Ectodermal cell (in vitro differentiated cells): ENCODE results near the gene LTBP1.
"Not testable (repeated sequence)": the region's sequence is repeated elsewhere in the genome, so short reads cannot be mapped to it uniquely, and the experiment has no call there.

Experiments used
- H3K27ac ChIP-seq: 2 replicates; pipeline ENCODE4 v1.7.0; 2013; ENCODE audit warnings: mild to moderate bottlenecking, low read depth, low read length; ENCODE audit not compliant: insufficient read depth, poor library complexity, severe bottlenecking
- H3K27me3 ChIP-seq: 2 replicates; pipeline ENCODE4 v1.7.0; 2013; ENCODE audit warnings: mild to moderate bottlenecking, low read length; ENCODE audit not compliant: insufficient read depth, control insufficient read depth, poor library complexity, severe bottlenecking
- H3K36me3 ChIP-seq: one replicate; pipeline ENCODE4 v1.7.0; 2013; ENCODE audit warnings: low read length; ENCODE audit not compliant: control insufficient read depth, insufficient read depth
- H3K4me1 ChIP-seq: one replicate; pipeline ENCODE4 v1.7.0; 2013; ENCODE audit warnings: low read length; ENCODE audit not compliant: control insufficient read depth, insufficient read depth
- H3K4me3 ChIP-seq: 2 replicates; pipeline ENCODE4 v1.7.0; 2013; ENCODE audit warnings: low read depth, low read length, control low read depth; ENCODE audit not compliant: insufficient read depth
- H3K9me3 ChIP-seq: 2 replicates; pipeline ENCODE4 v1.7.0; 2013; ENCODE audit warnings: mild to moderate bottlenecking, low read length, moderate library complexity; ENCODE audit not compliant: control insufficient read depth
- WGBS, 2 experiments: methylation state at CpG; one replicate each; pipeline ENCODE4 v1.1.7; 2013; ENCODE audit warnings: missing lambda C conversion rate in 2 of 2; 5-methylcytosine and 5-hydroxymethylcytosine counted together

Gene LTBP1

GRCh38 chr2:33145459-33145858 is 198.7 kb downstream of the LTBP1 start:
- WGBS, 2 experiments = 93 to 100% methylated on average over 3 of the region's 3 CpGs
- Histone ChIP-seq H3K27ac (no peak overlapping the region), H3K4me1 (no peaks in the 10 kb centered on the region), H3K36me3 (no peaks in the 10 kb centered on the region), H3K4me3 (no peak overlapping the region), H3K27me3 (no peaks in the 10 kb centered on the region), H3K9me3 (no peaks in the 10 kb centered on the region)

GRCh38 chr2:33146102-33146501 is 199.3 kb downstream of the LTBP1 start:
- no peaks in the 10 kb centered on the region for H3K36me3 ChIP-seq
- H3K4me1 ChIP-seq = no peaks in the 10 kb centered on the region
- no peak overlapping the region for H3K4me3 ChIP-seq
- no peak overlapping the region for H3K27ac ChIP-seq
- H3K27me3 ChIP-seq = no peaks in the 10 kb centered on the region
- H3K9me3 ChIP-seq = no peaks in the 10 kb centered on the region
- 94 to 98% methylated on average over 3 of the region's 3 CpGs for WGBS, 2 experiments

GRCh38 chr2:33153008-33153407 is 206.3 kb downstream of the LTBP1 start:
- no peaks in the 10 kb centered on the region for H3K4me1 ChIP-seq
- no peaks in the 10 kb centered on the region for H3K36me3 ChIP-seq
- no peak overlapping the region for H3K27ac ChIP-seq
- H3K27me3 ChIP-seq = no peaks in the 10 kb centered on the region
- 91 to 94% methylated on average over 2 of the region's 2 CpGs for WGBS, 2 experiments
- no peaks in the 10 kb centered on the region for H3K9me3 ChIP-seq
- H3K4me3 ChIP-seq = no peak overlapping the region

GRCh38 chr2:33158482-33159003 is 211.8 kb downstream of the LTBP1 start:
- Histone ChIP-seq H3K4me3 (no peak overlapping the region), H3K27ac (no peak overlapping the region), H3K36me3 (no peaks in the 10 kb centered on the region), H3K4me1 (no peaks in the 10 kb centered on the region), H3K27me3 (no peaks in the 10 kb centered on the region), H3K9me3 (no peaks in the 10 kb centered on the region)
- 96 to 100% methylated on average over 2 to 3 of the region's 3 CpGs for WGBS, 2 experiments

GRCh38 chr2:33160191-33160590 is 213.4 kb downstream of the LTBP1 start:
- WGBS, 2 experiments = 94 to 99% methylated on average over 5 of the region's 5 CpGs

GRCh38 chr2:33166287-33166881 is 219.6 kb downstream of the LTBP1 start:
- Histone ChIP-seq H3K4me1 (no peaks in the 10 kb centered on the region), H3K4me3 (no peak overlapping the region), H3K27me3 (no peaks in the 10 kb centered on the region), H3K36me3 (no peaks in the 10 kb centered on the region), H3K9me3 (no peaks in the 10 kb centered on the region), H3K27ac (no peak overlapping the region)
- 83 to 84% methylated on average over 5 of the region's 5 CpGs for WGBS, 2 experiments

More at GRCh38 chr2:33160191-33160590, 213.4 kb downstream of the LTBP1 start:
- Histone ChIP-seq H3K36me3 (no peaks in the 10 kb centered on the region), H3K9me3 (no peaks in the 10 kb centered on the region), H3K4me3 (no peak overlapping the region), H3K4me1 (no peaks in the 10 kb centered on the region), H3K27ac (no peak overlapping the region), H3K27me3 (no peaks in the 10 kb centered on the region)

- 92 to 97% methylated on average over 3 of the region's 3 CpGs for WGBS, 2 experiments
- no peaks in the 10 kb centered on the region for H3K9me3 ChIP-seq
These were observed 221.0 kb downstream of the LTBP1 start for GRCh38 chr2:33167622-33168245.

GRCh38 chr2:33168425-33168824 is 221.7 kb downstream of the LTBP1 start:
- no peak overlapping the region for H3K4me3 ChIP-seq
- H3K9me3 ChIP-seq = no peaks in the 10 kb centered on the region
- no peaks in the 10 kb centered on the region for H3K36me3 ChIP-seq
- H3K27me3 ChIP-seq = no peaks in the 10 kb centered on the region
- H3K4me1 ChIP-seq = no peaks in the 10 kb centered on the region
- H3K27ac ChIP-seq = no peak overlapping the region

More at GRCh38 chr2:33167622-33168245, 221.0 kb downstream of the LTBP1 start:
- Histone ChIP-seq H3K4me1 (no peaks in the 10 kb centered on the region), H3K4me3 (no peak overlapping the region), H3K27me3 (no peaks in the 10 kb centered on the region), H3K27ac (no peak overlapping the region), H3K36me3 (no peaks in the 10 kb centered on the region)

- Histone ChIP-seq H3K27ac (no peak overlapping the region), H3K27me3 (no peaks in the 10 kb centered on the region), H3K9me3 (no peaks in the 10 kb centered on the region), H3K4me1 (no peaks in the 10 kb centered on the region), H3K4me3 (no peak overlapping the region), H3K36me3 (no peaks in the 10 kb centered on the region)
- 78 to 86% methylated on average over 4 of the region's 4 CpGs for WGBS, 2 experiments
These were observed 222.2 kb downstream of the LTBP1 start for GRCh38 chr2:33168922-33169321.

GRCh38 chr2:33170251-33170650 is 223.5 kb downstream of the LTBP1 start:
- 83 to 90% methylated on average over 15 to 16 of the region's 16 CpGs for whole genome bisulfite sequencing, 2 experiments
- not testable (repeated sequence) for H3K9me3 ChIP-seq

More at GRCh38 chr2:33170251-33170650, 223.5 kb downstream of the LTBP1 start:
- not testable (repeated sequence) for H3K27me3 ChIP-seq, H3K27ac ChIP-seq, H3K4me3 ChIP-seq, H3K36me3 ChIP-seq, H3K4me1 ChIP-seq
